ENCODE measurements around the gene TAMM41. TPM values are rescaled to one million over a fixed set of nuclear protein-coding genes. Genes with fewer than 3 reads are reported as not detected.
"Not testable (repeated sequence)": the region's sequence is repeated elsewhere in the genome, so short reads cannot be mapped to it uniquely, and the experiment has no call there.

TAMM41 gene
- total RNA-seq, 1 donor from 2014 or later, result 30.9 TPM

DNA sequence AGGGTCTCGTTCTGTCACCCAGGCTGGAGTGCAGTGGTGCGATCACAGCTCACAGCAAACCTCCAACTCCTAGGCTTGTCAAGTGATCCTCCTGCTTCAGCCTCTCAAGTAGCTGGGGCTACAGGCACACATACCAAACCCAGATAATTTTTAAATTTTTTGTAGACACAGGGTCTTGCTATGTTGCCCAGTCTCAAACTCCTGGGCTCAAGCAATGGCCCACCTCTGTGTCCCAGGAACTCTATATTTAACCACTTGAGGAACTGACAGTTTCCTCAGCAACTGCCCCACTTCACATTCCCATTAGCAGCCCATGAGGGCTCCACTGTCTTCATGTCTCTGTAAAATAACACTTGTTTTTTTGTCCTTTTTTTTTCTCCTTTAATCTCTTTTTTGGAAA, 68.4 kb downstream of the TAMM41 start:
- no peak overlapping the region for H3K27ac Mint-ChIP-seq
- no peaks in the 10 kb centered on the region for H3K4me1 Mint-ChIP-seq
- H3K4me3 Mint-ChIP-seq, result no peak overlapping the region
- TF ChIP-seq, protein P1, sequence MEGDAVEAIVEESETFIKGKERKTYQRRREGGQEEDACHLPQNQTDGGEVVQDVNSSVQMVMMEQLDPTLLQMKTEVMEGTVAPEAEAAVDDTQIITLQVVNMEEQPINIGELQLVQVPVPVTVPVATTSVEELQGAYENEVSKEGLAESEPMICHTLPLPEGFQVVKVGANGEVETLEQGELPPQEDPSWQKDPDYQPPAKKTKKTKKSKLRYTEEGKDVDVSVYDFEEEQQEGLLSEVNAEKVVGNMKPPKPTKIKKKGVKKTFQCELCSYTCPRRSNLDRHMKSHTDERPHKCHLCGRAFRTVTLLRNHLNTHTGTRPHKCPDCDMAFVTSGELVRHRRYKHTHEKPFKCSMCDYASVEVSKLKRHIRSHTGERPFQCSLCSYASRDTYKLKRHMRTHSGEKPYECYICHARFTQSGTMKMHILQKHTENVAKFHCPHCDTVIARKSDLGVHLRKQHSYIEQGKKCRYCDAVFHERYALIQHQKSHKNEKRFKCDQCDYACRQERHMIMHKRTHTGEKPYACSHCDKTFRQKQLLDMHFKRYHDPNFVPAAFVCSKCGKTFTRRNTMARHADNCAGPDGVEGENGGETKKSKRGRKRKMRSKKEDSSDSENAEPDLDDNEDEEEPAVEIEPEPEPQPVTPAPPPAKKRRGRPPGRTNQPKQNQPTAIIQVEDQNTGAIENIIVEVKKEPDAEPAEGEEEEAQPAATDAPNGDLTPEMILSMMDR (IDR thresholded peaks at IDR 0.05; ENCODE audit: unreplicated experiment), result no peak
- DNase-seq (ENCODE audit: low spot score in 2 of 2, unreplicated experiment in 2 of 2), result no peak
- peaks cover 4% of the 10 kb centered on the region for H3K9me3 Mint-ChIP-seq
- H3K36me3 Mint-ChIP-seq, result peaks cover 26% of the 10 kb centered on the region
- H3K27me3 Mint-ChIP-seq (ENCODE audit: low read depth), result no peaks in the 10 kb centered on the region

DNA sequence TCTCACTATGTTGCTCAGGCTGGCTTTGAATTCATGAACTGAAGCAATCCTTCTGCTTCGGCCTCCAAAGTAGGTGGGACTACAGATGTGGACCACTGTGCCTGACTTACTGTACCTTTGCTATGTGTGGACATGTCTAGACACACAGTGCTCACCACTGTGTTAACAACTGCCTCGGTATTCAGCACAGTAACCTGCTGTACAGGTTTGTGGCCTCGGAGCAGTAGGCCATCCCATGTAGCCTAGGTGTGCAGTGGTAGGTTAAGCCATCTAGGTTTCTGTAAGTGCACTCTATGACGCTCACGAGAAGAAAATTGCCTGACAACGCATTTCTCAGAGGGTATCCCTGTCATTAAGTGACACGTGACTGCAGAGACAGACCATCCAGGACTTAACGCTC, 70.3 kb downstream of the TAMM41 start:
- Mint-ChIP-seq H3K27ac (no peak overlapping the region), H3K27me3 (ENCODE audit: low read depth) (no peaks in the 10 kb centered on the region), H3K4me1 (peaks cover 5% of the 10 kb centered on the region), H3K4me3 (no peak overlapping the region), H3K36me3 (peaks cover 26% of the 10 kb centered on the region), H3K9me3 (peaks cover 4% of the 10 kb centered on the region)
- TF ChIP-seq, protein P1 (IDR thresholded peaks at IDR 0.05; ENCODE audit: unreplicated experiment), result no peak
- DNase-seq (ENCODE audit: low spot score in 2 of 2, unreplicated experiment in 2 of 2), result no peak

DNA sequence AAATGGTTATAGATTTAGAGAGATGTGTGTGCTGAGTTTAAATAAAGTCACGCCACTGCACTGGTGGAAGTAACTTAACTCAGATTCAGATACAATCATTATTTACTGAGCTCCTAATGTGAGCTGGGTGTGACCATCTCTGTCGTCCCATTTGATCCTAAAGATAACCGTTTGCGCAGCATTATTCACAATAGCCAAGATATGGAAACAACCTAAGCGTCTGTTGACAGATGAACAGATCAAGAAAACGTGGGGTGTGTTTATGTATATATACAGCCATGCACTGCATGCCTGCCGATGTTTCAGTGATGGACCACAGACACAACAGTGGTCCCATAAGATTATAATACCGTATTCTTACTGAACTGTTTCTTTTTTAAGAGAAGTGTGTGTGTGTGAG, 71.2 kb downstream of the TAMM41 start:
- peaks cover 12% of the 10 kb centered on the region for H3K4me1 Mint-ChIP-seq
- H3K27me3 Mint-ChIP-seq (ENCODE audit: low read depth), result no peaks in the 10 kb centered on the region
- no peak for DNase-seq (ENCODE audit: low spot score in 2 of 2, unreplicated experiment in 2 of 2)
- no peak overlapping the region for H3K4me3 Mint-ChIP-seq
- TF ChIP-seq, protein P1 (IDR thresholded peaks at IDR 0.05; ENCODE audit: unreplicated experiment), result no peak
- peaks cover 4% of the 10 kb centered on the region for H3K9me3 Mint-ChIP-seq
- H3K36me3 Mint-ChIP-seq, result peaks cover 26% of the 10 kb centered on the region
- H3K27ac Mint-ChIP-seq, result no peak overlapping the region

DNA sequence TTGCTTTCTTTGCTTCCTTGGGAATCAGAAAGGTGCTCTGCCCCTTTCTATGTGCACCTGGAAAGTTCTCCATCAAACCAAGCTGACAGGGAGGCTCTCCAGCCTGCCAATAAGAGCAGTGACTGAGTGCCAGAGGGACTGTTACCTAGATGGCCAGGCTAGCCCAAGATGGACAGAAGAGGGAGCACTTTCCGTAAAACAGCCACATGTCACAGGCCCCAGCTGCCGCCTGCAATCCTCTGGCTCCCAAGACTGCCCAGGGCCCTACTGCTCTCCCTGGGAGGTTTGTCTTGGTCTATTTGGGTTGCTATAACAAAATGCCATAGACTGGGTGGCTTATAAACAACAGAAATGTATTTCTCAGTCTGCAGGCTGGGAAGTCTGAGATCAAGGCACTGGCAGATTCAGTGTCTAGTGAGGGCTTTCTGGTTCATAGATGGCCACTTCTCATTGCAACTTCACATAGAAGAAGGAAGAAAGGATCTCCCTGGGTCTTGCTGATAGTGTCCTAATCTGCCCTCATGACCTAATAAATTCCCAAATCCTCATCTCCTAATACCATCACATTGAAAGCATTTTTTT, 72.3 kb downstream of the TAMM41 start:
- Mint-ChIP-seq H3K27me3 (ENCODE audit: low read depth) (no peaks in the 10 kb centered on the region), H3K4me1 (peaks cover 23% of the 10 kb centered on the region), H3K4me3 (no peak overlapping the region), H3K27ac (peak overlapping the region; percentile 43), H3K9me3 (peaks cover 4% of the 10 kb centered on the region), H3K36me3 (peaks cover 20% of the 10 kb centered on the region)
- DNase-seq (ENCODE audit: low spot score in 2 of 2, unreplicated experiment in 2 of 2), result no peak
- TF ChIP-seq, protein P1 (IDR thresholded peaks at IDR 0.05; ENCODE audit: unreplicated experiment), result no peak

DNA sequence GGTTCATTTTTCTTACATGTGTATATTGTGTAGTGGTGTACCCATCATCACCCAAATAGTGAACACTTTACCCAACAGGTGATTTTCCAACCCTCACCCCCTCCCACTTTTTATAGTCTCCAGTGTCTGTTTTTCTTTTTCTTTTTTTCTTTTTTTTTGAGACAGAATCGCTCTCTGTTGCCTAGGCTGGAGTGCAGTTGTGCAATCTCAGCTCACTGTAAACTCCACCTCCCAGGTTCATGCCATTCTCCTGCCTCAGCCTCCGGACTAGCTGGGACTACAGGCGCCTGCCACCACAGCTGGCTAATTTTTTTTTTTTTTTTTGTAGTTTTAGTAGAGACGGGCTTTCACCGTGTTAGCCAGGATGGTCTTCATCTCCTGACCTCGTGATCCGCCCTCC, 74.8 kb downstream of the TAMM41 start:
- not testable (repeated sequence) for DNase-seq (ENCODE audit: low spot score in 2 of 2, unreplicated experiment in 2 of 2); H3K27me3 Mint-ChIP-seq (ENCODE audit: low read depth); H3K36me3 Mint-ChIP-seq; H3K9me3 Mint-ChIP-seq; H3K4me3 Mint-ChIP-seq
- H3K4me1 Mint-ChIP-seq, result peaks cover 32% of the 10 kb centered on the region
- H3K27ac Mint-ChIP-seq, result peak overlapping the region; percentile 39

DNA sequence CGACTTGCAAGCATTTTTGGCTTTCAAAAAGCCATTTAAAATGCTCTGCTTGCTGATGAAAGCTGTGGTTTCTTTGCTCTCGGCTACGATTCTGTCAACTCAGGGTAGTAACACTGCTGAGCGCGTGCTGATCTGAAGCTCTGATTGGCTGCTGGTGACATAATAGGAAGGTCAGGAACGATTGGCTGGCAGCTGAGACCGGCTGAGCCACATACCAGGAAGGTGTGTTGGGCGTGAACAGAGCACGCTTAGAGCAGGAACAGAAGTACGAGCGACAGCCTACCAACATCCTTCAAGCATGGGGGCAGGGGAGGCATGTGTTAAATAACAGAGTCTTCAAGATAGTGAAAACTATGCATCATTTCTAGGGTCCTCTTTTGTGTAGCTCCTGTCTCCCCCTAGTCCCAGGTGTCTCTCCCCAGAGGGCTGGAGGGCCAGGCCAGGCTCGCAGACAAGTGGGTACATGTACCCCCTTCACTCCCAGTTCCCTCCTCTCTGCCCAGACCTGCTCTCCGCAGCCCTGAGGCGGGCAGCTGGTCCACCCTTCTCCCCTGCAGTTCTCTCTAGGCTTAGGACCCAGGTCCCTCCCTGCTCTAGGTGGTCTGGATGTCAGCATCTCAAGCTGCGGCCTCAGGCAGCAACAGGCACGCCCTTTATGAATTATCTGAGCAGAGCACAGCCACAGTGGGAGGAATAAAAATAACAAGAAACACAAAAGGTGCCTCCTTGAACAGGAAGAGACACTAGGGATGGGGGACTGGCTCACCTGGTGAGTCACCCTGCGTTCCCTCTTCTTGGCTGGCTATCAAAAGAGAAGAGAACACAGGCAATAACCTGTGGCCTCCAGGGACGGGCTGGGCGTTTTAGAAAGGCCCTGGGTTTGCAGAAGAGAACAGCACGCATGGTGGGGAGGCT, 76.0 kb downstream of the TAMM41 start:
- H3K27me3 Mint-ChIP-seq (ENCODE audit: low read depth), result no peaks in the 10 kb centered on the region
- peaks cover 4% of the 10 kb centered on the region for H3K9me3 Mint-ChIP-seq
- peak overlapping the region; percentile 96 for H3K27ac Mint-ChIP-seq
- peaks cover 32% of the 10 kb centered on the region for H3K4me1 Mint-ChIP-seq
- TF ChIP-seq, protein P1 (IDR thresholded peaks at IDR 0.05; ENCODE audit: unreplicated experiment), result no peak
- DNase-seq (ENCODE audit: low spot score in 2 of 2, unreplicated experiment in 2 of 2), result peak; percentile 68 to 81
- H3K36me3 Mint-ChIP-seq, result peaks cover 3% of the 10 kb centered on the region
- H3K4me3 Mint-ChIP-seq, result peak overlapping the region; percentile 28

All from mesothelial cell of epicardium (in vitro differentiated cells).